ENCODE results near the gene ARHGDIG.

DNA sequence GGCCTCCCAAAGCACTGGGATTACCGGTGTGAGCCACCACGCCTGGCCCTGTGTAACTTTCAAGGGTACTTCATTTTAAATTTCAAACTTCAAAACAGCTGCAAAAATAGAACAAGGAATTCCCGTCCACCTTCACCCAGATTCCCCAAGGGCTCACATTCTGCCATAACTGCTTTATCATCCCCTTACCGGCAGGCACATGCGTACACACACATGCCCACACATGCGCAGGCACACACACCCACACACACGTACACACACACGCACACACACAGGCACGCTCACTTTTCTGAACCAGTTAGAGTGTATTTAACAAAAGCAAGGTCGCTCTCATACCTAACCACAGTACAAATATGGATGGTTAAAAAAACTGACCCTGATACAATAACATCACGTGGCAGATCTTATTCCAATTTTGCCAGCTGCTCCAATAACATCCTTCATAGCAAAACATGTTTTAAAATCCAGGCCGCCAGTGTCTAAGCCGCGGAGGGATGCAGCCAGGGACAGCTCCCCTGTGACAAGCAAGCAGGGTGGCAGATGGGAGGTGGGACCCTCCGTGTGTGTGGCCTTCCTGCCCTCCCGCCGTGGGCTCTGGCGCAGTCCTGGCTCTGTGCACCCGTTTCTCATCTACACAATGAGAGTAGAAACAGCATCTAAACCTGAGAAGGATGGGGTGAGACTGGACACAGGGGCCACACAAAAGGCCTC, 25.7 kb downstream of the ARHGDIG start:
- TF ChIP-seq, protein P1, sequence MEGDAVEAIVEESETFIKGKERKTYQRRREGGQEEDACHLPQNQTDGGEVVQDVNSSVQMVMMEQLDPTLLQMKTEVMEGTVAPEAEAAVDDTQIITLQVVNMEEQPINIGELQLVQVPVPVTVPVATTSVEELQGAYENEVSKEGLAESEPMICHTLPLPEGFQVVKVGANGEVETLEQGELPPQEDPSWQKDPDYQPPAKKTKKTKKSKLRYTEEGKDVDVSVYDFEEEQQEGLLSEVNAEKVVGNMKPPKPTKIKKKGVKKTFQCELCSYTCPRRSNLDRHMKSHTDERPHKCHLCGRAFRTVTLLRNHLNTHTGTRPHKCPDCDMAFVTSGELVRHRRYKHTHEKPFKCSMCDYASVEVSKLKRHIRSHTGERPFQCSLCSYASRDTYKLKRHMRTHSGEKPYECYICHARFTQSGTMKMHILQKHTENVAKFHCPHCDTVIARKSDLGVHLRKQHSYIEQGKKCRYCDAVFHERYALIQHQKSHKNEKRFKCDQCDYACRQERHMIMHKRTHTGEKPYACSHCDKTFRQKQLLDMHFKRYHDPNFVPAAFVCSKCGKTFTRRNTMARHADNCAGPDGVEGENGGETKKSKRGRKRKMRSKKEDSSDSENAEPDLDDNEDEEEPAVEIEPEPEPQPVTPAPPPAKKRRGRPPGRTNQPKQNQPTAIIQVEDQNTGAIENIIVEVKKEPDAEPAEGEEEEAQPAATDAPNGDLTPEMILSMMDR (IDR thresholded peaks at IDR 0.05), result no peak
- TF ChIP-seq POLR2A (IDR thresholded peaks at IDR 0.05), result no peak
